K562 (cell line): Measurements from ENCODE around the gene AIFM3. TPM values are rescaled to one million over a fixed set of nuclear protein-coding genes. Genes with fewer than 3 reads are reported as not detected.
A peak's percentile ranks its signal among the peaks of the same experiment; 100 is the strongest.

Source experiments
- ATAC-seq: fragments of 200-7000 bp; cut with Tn5 transposase; 3 replicates; pipeline ENCODE4 v1.9.1; 2020; ENCODE audit warnings: moderate library complexity
- BruUV-seq: library from RNA; stranded (reverse); fragments of 400-500 nt; replicated peaks from 2 replicates; lab custom pipeline; 2021; lab: Mats Ljungman, UMichigan
- CTCF ChIA-PET: fragments of 300-600 bp; formaldehyde crosslinking; extraction: SDS; loops from one replicate; lab custom pipeline; 2021; ENCODE audit warnings: low intra/inter-chr PET ratio; lab: Yijun Ruan, JAX
- POLR2A ChIA-PET: fragments of 300-600, 350-650 bp; sonication (Branson Sonifier 250); formaldehyde crosslinking; extraction: SDS; loops from one replicate; lab custom pipeline; 2021; ENCODE audit warnings: antibody characterized with exemption, inconsistent platforms; lab: Yijun Ruan, JAX
- DNase-seq, 4 experiments: peaks; one replicate each; pipeline versions ENCODE4 v3.0.0 to v3.0.0-alpha.2; 2011 to 2018; ENCODE audit warnings: low spot score in 3 of 4, mixed read lengths in 3 of 4; ENCODE audit errors: extremely low read depth in 1 of 4
- FAIRE-seq: peaks from 2 replicates; lab custom pipeline; 2011; peaks lifted over from hg19 to GRCh38; lab: Jason Lieb, UNC
- H2AFZ ChIP-seq: 2 replicates; pipeline ENCODE4 v1.6.0; 2011; ENCODE audit warnings: low read depth, low read length, control low read depth, inconsistent platforms
- H3K27ac ChIP-seq: fragments of 200-600 bp; 3 replicates; pipeline ENCODE4 v1.8.0; 2011; ENCODE audit warnings: low read depth, mild to moderate bottlenecking, control low read depth, inconsistent platforms, low read length, moderate library complexity, mixed read lengths; ENCODE audit errors: extremely low read depth
- H3K27me3 ChIP-seq, 2 experiments: fragments of 300-600 bp in 1 of 2; 2 replicates in 1 of 2; 3 replicates in 1 of 2; pipeline versions ENCODE4 v1.6.0 to v1.8.0; 2011; ENCODE audit warnings: inconsistent platforms in 2 of 2, low read length in 2 of 2, mild to moderate bottlenecking in 1 of 2, mixed read lengths in 1 of 2, moderate library complexity in 1 of 2; ENCODE audit not compliant: control insufficient read depth in 2 of 2, insufficient read depth in 2 of 2
- H3K36me3 ChIP-seq: fragments of 300-600 bp; 3 replicates; pipeline ENCODE4 v1.8.0; 2011; ENCODE audit warnings: mild to moderate bottlenecking, low read length, inconsistent platforms; ENCODE audit not compliant: control insufficient read depth, insufficient read depth
- H3K4me1 ChIP-seq, 2 experiments: fragments of 200-600 bp in 1 of 2; replicated peaks in 1 of 2; 2 replicates in 1 of 2; 3 replicates in 1 of 2; pipeline versions ENCODE4 v1.5.1 to v1.8.0; 2011; ENCODE audit warnings: inconsistent platforms in 2 of 2, low read length in 2 of 2, mild to moderate bottlenecking in 1 of 2, mixed read lengths in 1 of 2, moderate library complexity in 1 of 2; ENCODE audit not compliant: control insufficient read depth in 2 of 2, insufficient read depth in 2 of 2
- H3K4me2 ChIP-seq: 2 replicates; pipeline ENCODE4 v1.6.1; 2011; ENCODE audit warnings: low read length, control low read depth, inconsistent platforms, mixed read lengths; ENCODE audit not compliant: insufficient read depth
- H3K4me3 ChIP-seq: fragments of 200-600 bp; sonication (generic), shearing (Covaris generic); 2 replicates; pipeline ENCODE4 v1.5.1; 2016; ENCODE audit warnings: control low read depth, inconsistent platforms
- H3K79me2 ChIP-seq: fragments of 200-600 bp; 3 replicates; pipeline ENCODE4 v1.8.0; 2011; ENCODE audit warnings: low read length, inconsistent platforms; ENCODE audit not compliant: control insufficient read depth, insufficient read depth
- H3K9ac ChIP-seq, 2 experiments: 2 replicates each; pipeline versions ENCODE4 v1.6.0 to v1.6.1; 2011; ENCODE audit warnings: low read depth in 2 of 2, low read length in 2 of 2, control low read depth in 1 of 2, inconsistent platforms in 1 of 2, mild to moderate bottlenecking in 1 of 2, mixed read lengths in 1 of 2; ENCODE audit not compliant: insufficient read depth in 1 of 2
- H3K9me1 ChIP-seq: one replicate; pipeline ENCODE4 v1.6.0; 2011; ENCODE audit warnings: inconsistent platforms, mild to moderate bottlenecking, low read length, moderate library complexity; ENCODE audit not compliant: control insufficient read depth, insufficient read depth
- H3K9me3 ChIP-seq: replicated peaks from 2 replicates; pipeline ENCODE4 v1.5.1; 2011; ENCODE audit warnings: low read depth, low read length, inconsistent platforms; ENCODE audit not compliant: control insufficient read depth, insufficient read depth
- H4K20me1 ChIP-seq: replicated peaks from 2 replicates; pipeline ENCODE4 v1.6.1; 2011; ENCODE audit warnings: low read length, inconsistent platforms, mixed read lengths; ENCODE audit not compliant: control insufficient read depth, insufficient read depth
- ATF1 ChIP-seq, 2 experiments: fragments of 450-650 bp in 1 of 2; IDR thresholded peaks; 2 replicates each; pipeline ENCODE4 v1.6.1; 2016; ENCODE audit warnings: missing compliant biosample characterization in 1 of 2, missing genetic modification characterization in 1 of 2
- ATF3 ChIP-seq, 2 experiments: fragments of 450-650 bp in 1 of 2; sonication (generic) in 1 of 2; formaldehyde crosslinking in 1 of 2; IDR thresholded peaks in 1 of 2; conservative IDR thresholded peaks in 1 of 2; 2 replicates each; pipeline versions ENCODE4 v1.6.1 to v1.8.1; 2016 to 2023; ENCODE audit warnings: mild to moderate bottlenecking in 2 of 2, moderate library complexity in 2 of 2, inconsistent platforms in 1 of 2, missing genetic modification reagents in 1 of 2
- CBFB ChIP-seq: sonication (generic); formaldehyde crosslinking; IDR thresholded peaks from 2 replicates; pipeline ENCODE4 v1.4.0; 2020; ENCODE audit warnings: mild to moderate bottlenecking, missing genetic modification reagents
- FOS ChIP-seq: IDR thresholded peaks from 3 replicates; pipeline ENCODE4 v1.6.1; 2011; ENCODE audit not compliant: insufficient read length; ENCODE audit errors: extremely low read depth
- HMG20B ChIP-seq: fragments of 250-450 bp; sonication (Bioruptor Pico); IDR thresholded peaks from 2 replicates; pipeline ENCODE4 v1.5.0; 2021; ENCODE audit warnings: mild to moderate bottlenecking
- MAZ ChIP-seq, 2 experiments: fragments of 450-650 bp in 1 of 2; sonication (generic) in 1 of 2; formaldehyde crosslinking; IDR thresholded peaks in 1 of 2; conservative IDR thresholded peaks in 1 of 2; 2 replicates each; pipeline versions ENCODE4 v1.4.0 to v1.5.0; 2020; ENCODE audit warnings: mild to moderate bottlenecking in 1 of 2, missing genetic modification reagents in 1 of 2
- NFIX ChIP-seq: fragments of 250-450 bp; sonication (Bioruptor Pico); IDR thresholded peaks from 2 replicates; pipeline ENCODE4 v1.4.0; 2020; ENCODE audit warnings: low read depth, mild to moderate bottlenecking, moderate library complexity
- NONO ChIP-seq, 2 experiments: fragments of 200-400 bp in 1 of 2; fragments of 450-650 bp in 1 of 2; formaldehyde crosslinking in 1 of 2; IDR thresholded peaks; 2 replicates each; pipeline ENCODE4 v1.6.1; 2017; ENCODE audit warnings: low read depth in 2 of 2, mild to moderate bottlenecking in 2 of 2, moderate library complexity in 2 of 2, low read length in 1 of 2
- SMAD2 ChIP-seq: fragments of 150-350 bp; IDR thresholded peaks from 2 replicates; pipeline ENCODE4 v1.6.1; 2014; ENCODE audit warnings: low read depth, mild to moderate bottlenecking, low read length
- TCF7 ChIP-seq: sonication (generic); IDR thresholded peaks from 2 replicates; pipeline ENCODE4 v1.6.1; 2016; ENCODE audit warnings: antibody characterized with exemption, borderline replicate concordance
- ZSCAN29 ChIP-seq: fragments of 450-650 bp; IDR thresholded peaks from 2 replicates; pipeline ENCODE4 v1.6.1; 2017
- WGBS: fragments of 100-300 bp; shearing (Covaris generic); methylation state at CpG from one replicate; pipeline ENCODE4 v1.1.6; 2016; ENCODE audit warnings: low coverage, mixed read lengths; ENCODE audit not compliant: insufficient coverage; ENCODE audit errors: missing lambda C conversion rate; 5-methylcytosine and 5-hydroxymethylcytosine counted together
- in situ Hi-C: fragments of 300-500 bp; cut with MboI; formaldehyde crosslinking; loops from 4 replicates; pipeline ENCODE4 v1.15.0; 2018; ENCODE audit warnings: inconsistent platforms, mixed read lengths
- intact Hi-C: fragments of 100-400 bp; cut with micrococcal nuclease; formaldehyde crosslinking; loops from 2 replicates; pipeline ENCODE4 v1.14.2; 2022
- polyA plus RNA-seq, 8 experiments: library from polyadenylated mRNA; depleted of rRNA in 4 of 8; stranded (reverse) in 5 of 8; unstranded in 3 of 8; fragments of >200 nt; fragmentation: Nextera tagmentation in 2 of 8; fragmentation: Illumina TruSeq in 1 of 8; extraction: Ambion mirVana in 2 of 8; extraction: Trizol in 1 of 8; gene quantifications; 2 replicates each; pipeline versions ENCODE4 v1.2.1 to v1.2.3, GENCODE V29; 2011 to 2014; ENCODE audit warnings: inconsistent platforms in 1 of 8, missing spikeins in 1 of 8
- total RNA-seq, 7 experiments: library from RNA; depleted of rRNA in 6 of 7; stranded (reverse); fragments of >200 nt in 6 of 7; fragmentation: Illumina TruSeq in 2 of 7; extraction: Trizol in 2 of 7; gene quantifications; 2 replicates each; pipeline versions ENCODE4 v1.2.1 to v1.2.3, GENCODE V29; 2011 to 2021; ENCODE audit warnings: low replicate concordance in 1 of 7
- TF ChIP-seq, protein P1 (sequence below): sonication (generic); formaldehyde crosslinking; IDR thresholded peaks from 2 replicates; pipeline ENCODE4 v1.8.0; 2023; ENCODE audit warnings: mild to moderate bottlenecking, missing genetic modification reagents

AIFM3 gene
- total and polyA plus RNA-seq, 9 of the 15 experiments (the other 6 are each of a cell fraction or from before 2014, with no cell fraction given), result 0.03 to 0.20 (median 0.07) TPM; not detected in 1

GRCh38 chr22:20937031-20937793, 29.8 kb upstream of the AIFM3 start:
- intact Hi-C loops, result no loop called here
- in situ Hi-C loops, result no loop called here
- ChIA-PET CTCF (no interaction called here), POLR2A (interaction anchor here (0.7 to 64.4 kb wide), 10 partner anchors 14 to 195 kb away, joined by 3 to 1556 read pairs (median 4); partner anchors contain the start of genes AIFM3, CRKL and LZTR1)
- FAIRE-seq (no peak), DNase-seq (peak in 3 of 4 experiments; percentile 49 to 57 (median 57)), ATAC-seq (peak; percentile 52)
- H3K4me1 ChIP-seq, result peaks cover 14 to 40% of the 10 kb centered on the region in 2 experiments
- no peaks in the 10 kb centered on the region for H3K27me3 ChIP-seq
- 54% methylated on average over 12 of the region's 12 CpGs for WGBS
- H3K36me3 ChIP-seq, result peaks cover 86% of the 10 kb centered on the region
- H3K4me3 ChIP-seq, result no peak overlapping the region
- no peaks in the 10 kb centered on the region for H3K9me3 ChIP-seq
- peak overlapping the region; percentile 56 for H3K4me2 ChIP-seq
- H2AFZ ChIP-seq, result no peak overlapping the region
- peak overlapping the region in 1 of 2 experiments; percentile 83; a peak in 2 of 4 replicates for H3K9ac ChIP-seq
- H3K9me1 ChIP-seq, result peaks cover 39% of the 10 kb centered on the region
- H3K79me2 ChIP-seq, result peaks cover 97% of the 10 kb centered on the region
- peak overlapping the region; percentile 5; the same call in 2 of the 3 replicates for H3K27ac ChIP-seq
- H4K20me1 ChIP-seq, result peaks cover 92% of the 10 kb centered on the region
- no TSS peak for BruUV-seq
- no peak for TF ChIP-seq NONO (IDR thresholded peaks at IDR 0.05; ENCODE audit: low read depth in 2 of 2, low read length in 1 of 2)
- TF ChIP-seq ZSCAN29, result no peak
- TF ChIP-seq, protein P1, sequence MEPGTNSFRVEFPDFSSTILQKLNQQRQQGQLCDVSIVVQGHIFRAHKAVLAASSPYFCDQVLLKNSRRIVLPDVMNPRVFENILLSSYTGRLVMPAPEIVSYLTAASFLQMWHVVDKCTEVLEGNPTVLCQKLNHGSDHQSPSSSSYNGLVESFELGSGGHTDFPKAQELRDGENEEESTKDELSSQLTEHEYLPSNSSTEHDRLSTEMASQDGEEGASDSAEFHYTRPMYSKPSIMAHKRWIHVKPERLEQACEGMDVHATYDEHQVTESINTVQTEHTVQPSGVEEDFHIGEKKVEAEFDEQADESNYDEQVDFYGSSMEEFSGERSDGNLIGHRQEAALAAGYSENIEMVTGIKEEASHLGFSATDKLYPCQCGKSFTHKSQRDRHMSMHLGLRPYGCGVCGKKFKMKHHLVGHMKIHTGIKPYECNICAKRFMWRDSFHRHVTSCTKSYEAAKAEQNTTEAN (CRISPR knock-in tag), result no peak
- TF ChIP-seq TCF7, result no peak
- TF ChIP-seq NFIX (CRISPR knock-in tag), result 0 out of 2 replicates have a peak, but pooled peaks have one; percentile 18
- no peak for TF ChIP-seq ATF3 (IDR thresholded peaks at IDR 0.05)
- TF ChIP-seq ATF3 (CRISPR knock-in tag; conservative IDR thresholded peaks at IDR 0.05), result no peak
- TF ChIP-seq HMG20B (CRISPR knock-in tag), result no peak
- TF ChIP-seq ATF1 (CRISPR knock-in tag; IDR thresholded peaks at IDR 0.05), result no peak
- TF ChIP-seq ATF1 (tag; IDR thresholded peaks at IDR 0.05), result no peak
- TF ChIP-seq CBFB (CRISPR knock-in tag), result no peak
- TF ChIP-seq SMAD2, result no peak
- TF ChIP-seq MAZ (CRISPR knock-in tag; conservative IDR thresholded peaks at IDR 0.05 in 1 of 2, IDR thresholded peaks at IDR 0.05 in 1 of 2), result no peak
- no peak for TF ChIP-seq FOS
